NCI-H2107 (cell line): Measurements from ENCODE around the gene CYTH2.
"Not testable (repeated sequence)": the region's sequence is repeated elsewhere in the genome, so short reads cannot be mapped to it uniquely, and the experiment has no call there.

Source experiments
- DNase-seq: peaks from one replicate; lab custom pipeline; 2025; lab: John Stamatoyannopoulos, UW

The CYTH2 gene

GRCh38 chr19:48511800-48512503 is 42.8 kb downstream of the CYTH2 start, which contains the start of gene LMTK3:
LMTK3 (minus strand) TSS chr19:48511835; CDS start chr19:48511576, 259 bp downstream.
- no peak for DNase-seq

- DNase-seq: no peak
These were observed 43.5 kb downstream of the CYTH2 start for GRCh38 chr19:48512504-48513288.

- DNase-seq: no peak
These were observed 44.3 kb downstream of the CYTH2 start for GRCh38 chr19:48513289-48514122.

- no peak for DNase-seq
These were observed 44.9 kb downstream of the CYTH2 start for GRCh38 chr19:48514123-48514458.

GRCh38 chr19:48516536-48516935 is 47.4 kb downstream of the CYTH2 start:
- DNase-seq: no peak

- no peak for DNase-seq
These were observed 49.0 kb downstream of the CYTH2 start for GRCh38 chr19:48518207-48518606.

GRCh38 chr19:48519426-48519825 is 50.3 kb downstream of the CYTH2 start:
- not testable (repeated sequence) for DNase-seq

GRCh38 chr19:48520134-48520533 is 51.0 kb downstream of the CYTH2 start:
- no peak for DNase-seq

- DNase-seq: no peak
These were observed 55.1 kb downstream of the CYTH2 start for GRCh38 chr19:48524221-48524620.

- DNase-seq: no peak
These were observed 55.6 kb downstream of the CYTH2 start for GRCh38 chr19:48524732-48525131.

- DNase-seq: no peak
These were observed 60.0 kb downstream of the CYTH2 start for GRCh38 chr19:48529156-48529555.

GRCh38 chr19:48530066-48530720 is 61.0 kb downstream of the CYTH2 start:
- DNase-seq: no peak

- DNase-seq: no peak
These were observed 61.6 kb downstream of the CYTH2 start for GRCh38 chr19:48530770-48531169.
